Adrenal gland (tissue), 5 donors: ENCODE data around the gene IL17RB.

ENCODE experiments used
- POLR2A ChIP-seq, 2 donors: fragments of 450-650 bp; IDR thresholded peaks; one replicate each; pipeline ENCODE4 v1.6.1; 2017; ENCODE audit warnings: antibody characterized with exemption in 2 of 2, mild to moderate bottlenecking in 2 of 2, moderate library complexity in 1 of 2
- TF ChIP-seq, protein P1 (sequence below), 6 experiments: fragments of 450-650 bp in 4 of 6; fragments of 200-600 bp in 2 of 6; sonication (generic) in 1 of 6; IDR thresholded peaks; 1 replicate in 5 of 6; 2 replicates in 1 of 6; pipeline versions ENCODE4 v1.5.1 to v1.8.0; 2016 to 2021; ENCODE audit warnings: antibody characterized with exemption in 6 of 6, mild to moderate bottlenecking in 2 of 6, moderate library complexity in 1 of 6
- donor health status: DM: no; HTN: no; CAD: no.

GRCh38 chr3:53865732-53866499 lies 19.5 kb downstream of the IL17RB start:
- TF ChIP-seq, protein P1, sequence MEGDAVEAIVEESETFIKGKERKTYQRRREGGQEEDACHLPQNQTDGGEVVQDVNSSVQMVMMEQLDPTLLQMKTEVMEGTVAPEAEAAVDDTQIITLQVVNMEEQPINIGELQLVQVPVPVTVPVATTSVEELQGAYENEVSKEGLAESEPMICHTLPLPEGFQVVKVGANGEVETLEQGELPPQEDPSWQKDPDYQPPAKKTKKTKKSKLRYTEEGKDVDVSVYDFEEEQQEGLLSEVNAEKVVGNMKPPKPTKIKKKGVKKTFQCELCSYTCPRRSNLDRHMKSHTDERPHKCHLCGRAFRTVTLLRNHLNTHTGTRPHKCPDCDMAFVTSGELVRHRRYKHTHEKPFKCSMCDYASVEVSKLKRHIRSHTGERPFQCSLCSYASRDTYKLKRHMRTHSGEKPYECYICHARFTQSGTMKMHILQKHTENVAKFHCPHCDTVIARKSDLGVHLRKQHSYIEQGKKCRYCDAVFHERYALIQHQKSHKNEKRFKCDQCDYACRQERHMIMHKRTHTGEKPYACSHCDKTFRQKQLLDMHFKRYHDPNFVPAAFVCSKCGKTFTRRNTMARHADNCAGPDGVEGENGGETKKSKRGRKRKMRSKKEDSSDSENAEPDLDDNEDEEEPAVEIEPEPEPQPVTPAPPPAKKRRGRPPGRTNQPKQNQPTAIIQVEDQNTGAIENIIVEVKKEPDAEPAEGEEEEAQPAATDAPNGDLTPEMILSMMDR (IDR thresholded peaks at IDR 0.05) = no peak
- no peak for TF ChIP-seq POLR2A (IDR thresholded peaks at IDR 0.05)
